ENCODE data around the gene ADCY9. TPM values are rescaled to one million over a fixed set of nuclear protein-coding genes. Genes with fewer than 3 reads are reported as not detected.
A peak's percentile ranks its signal among the peaks of the same experiment; 100 is the strongest.

ADCY9 gene
- total RNA-seq, 1 donor from 2014 or later = 26.9 TPM

DNA sequence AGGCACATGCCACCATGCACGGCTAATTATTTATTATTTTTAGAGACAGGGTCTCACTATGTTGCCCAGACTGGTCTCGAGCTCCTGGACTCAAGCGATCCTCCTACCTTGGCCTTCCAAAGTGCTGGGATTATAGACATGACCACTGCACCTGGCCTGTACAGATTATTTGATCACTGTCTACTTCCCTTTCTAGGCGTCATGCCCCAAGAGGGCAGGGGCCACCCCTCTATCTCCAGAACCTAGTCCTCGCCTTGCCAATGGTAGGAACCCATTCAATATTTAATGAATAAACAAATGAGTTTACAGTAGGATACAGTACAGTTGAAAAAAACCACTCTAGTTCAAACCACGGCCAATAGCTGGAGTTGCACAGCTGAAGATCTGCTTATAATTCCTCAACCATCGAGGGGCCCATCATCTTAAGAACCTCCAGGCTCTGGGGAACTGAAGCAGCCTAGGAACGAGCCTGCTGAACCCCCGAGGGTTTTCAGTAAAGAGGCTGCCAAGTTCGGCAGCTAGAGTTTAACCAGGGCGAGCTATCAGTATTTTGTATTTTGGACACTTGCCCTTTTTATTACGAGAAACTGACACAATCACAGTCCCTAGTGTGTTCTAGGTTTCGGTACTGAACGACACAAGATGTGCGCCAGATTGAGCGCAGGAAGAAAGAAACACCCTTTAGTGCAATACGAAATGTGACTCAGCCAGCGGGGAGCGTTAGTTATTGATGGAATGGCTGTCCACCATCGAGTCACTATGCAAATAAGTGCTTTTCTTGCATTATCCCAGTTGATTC is 14.6 kb downstream of the ADCY9 start:
- Mint-ChIP-seq H3K4me1 (ENCODE audit: unreplicated experiment) (peaks cover 27% of the 10 kb centered on the region), H3K36me3 (ENCODE audit: unreplicated experiment) (peaks cover 17% of the 10 kb centered on the region), H3K27ac (ENCODE audit: unreplicated experiment) (no peak overlapping the region), H3K9me3 (ENCODE audit: unreplicated experiment) (no peaks in the 10 kb centered on the region), H3K27me3 (ENCODE audit: unreplicated experiment) (no peaks in the 10 kb centered on the region), H3K4me3 (ENCODE audit: unreplicated experiment) (no peak overlapping the region)
- DNase-seq (ENCODE audit: extremely low spot score, unreplicated experiment) = no peak
- TF ChIP-seq, protein P1, sequence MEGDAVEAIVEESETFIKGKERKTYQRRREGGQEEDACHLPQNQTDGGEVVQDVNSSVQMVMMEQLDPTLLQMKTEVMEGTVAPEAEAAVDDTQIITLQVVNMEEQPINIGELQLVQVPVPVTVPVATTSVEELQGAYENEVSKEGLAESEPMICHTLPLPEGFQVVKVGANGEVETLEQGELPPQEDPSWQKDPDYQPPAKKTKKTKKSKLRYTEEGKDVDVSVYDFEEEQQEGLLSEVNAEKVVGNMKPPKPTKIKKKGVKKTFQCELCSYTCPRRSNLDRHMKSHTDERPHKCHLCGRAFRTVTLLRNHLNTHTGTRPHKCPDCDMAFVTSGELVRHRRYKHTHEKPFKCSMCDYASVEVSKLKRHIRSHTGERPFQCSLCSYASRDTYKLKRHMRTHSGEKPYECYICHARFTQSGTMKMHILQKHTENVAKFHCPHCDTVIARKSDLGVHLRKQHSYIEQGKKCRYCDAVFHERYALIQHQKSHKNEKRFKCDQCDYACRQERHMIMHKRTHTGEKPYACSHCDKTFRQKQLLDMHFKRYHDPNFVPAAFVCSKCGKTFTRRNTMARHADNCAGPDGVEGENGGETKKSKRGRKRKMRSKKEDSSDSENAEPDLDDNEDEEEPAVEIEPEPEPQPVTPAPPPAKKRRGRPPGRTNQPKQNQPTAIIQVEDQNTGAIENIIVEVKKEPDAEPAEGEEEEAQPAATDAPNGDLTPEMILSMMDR (IDR thresholded peaks at IDR 0.05) = no peak

DNA sequence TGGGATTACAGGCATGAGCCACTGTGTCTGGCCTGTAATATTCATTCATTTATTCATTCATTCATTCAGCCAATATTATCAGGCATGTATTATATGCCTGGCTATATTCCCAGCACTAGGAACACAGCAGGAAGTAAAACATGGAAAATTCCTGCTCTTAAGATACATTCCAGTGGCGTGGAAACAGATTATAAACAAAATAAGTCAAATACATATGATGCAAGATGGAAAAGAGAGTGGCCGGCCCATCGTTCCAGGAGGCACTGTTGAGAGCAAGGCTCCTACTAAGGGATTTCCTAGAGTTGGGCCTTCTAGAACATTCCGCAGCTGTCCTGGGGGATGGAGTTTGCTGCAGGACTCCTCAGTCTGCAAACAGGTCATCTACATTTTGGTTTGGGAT is 17.7 kb downstream of the ADCY9 start:
- Mint-ChIP-seq H3K4me3 (ENCODE audit: unreplicated experiment) (no peak overlapping the region), H3K27me3 (ENCODE audit: unreplicated experiment) (no peaks in the 10 kb centered on the region), H3K27ac (ENCODE audit: unreplicated experiment) (peak overlapping the region; percentile 82), H3K4me1 (ENCODE audit: unreplicated experiment) (peaks cover 40% of the 10 kb centered on the region), H3K36me3 (ENCODE audit: unreplicated experiment) (peaks cover 5% of the 10 kb centered on the region), H3K9me3 (ENCODE audit: unreplicated experiment) (no peaks in the 10 kb centered on the region)
- TF ChIP-seq, protein P1 (IDR thresholded peaks at IDR 0.05) = no peak
- no peak for DNase-seq (ENCODE audit: extremely low spot score, unreplicated experiment)

DNA sequence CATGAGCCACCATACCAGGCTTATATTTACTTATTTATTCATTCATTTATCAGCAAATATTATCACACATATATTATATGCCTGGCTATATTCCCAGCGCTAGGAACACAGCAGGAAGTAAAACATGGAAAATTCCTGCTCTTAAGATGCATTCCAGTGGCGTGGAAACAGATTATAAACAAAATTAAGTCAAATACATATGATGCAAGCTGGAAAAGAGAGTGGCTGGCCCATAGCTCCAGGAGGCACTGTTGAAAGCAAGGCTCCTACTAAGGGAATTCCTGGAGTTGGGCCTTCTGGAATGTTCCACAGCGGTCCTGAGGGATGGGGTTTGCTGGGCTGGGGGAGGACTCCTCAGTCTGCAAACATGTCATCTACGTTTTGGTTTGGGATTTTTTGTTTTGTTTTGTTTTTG is 18.4 kb downstream of the ADCY9 start:
- TF ChIP-seq, protein P1 (IDR thresholded peaks at IDR 0.05) = no peak
- Mint-ChIP-seq H3K36me3 (ENCODE audit: unreplicated experiment) (no peaks in the 10 kb centered on the region), H3K4me1 (ENCODE audit: unreplicated experiment) (peaks cover 46% of the 10 kb centered on the region), H3K9me3 (ENCODE audit: unreplicated experiment) (no peaks in the 10 kb centered on the region), H3K27me3 (ENCODE audit: unreplicated experiment) (no peaks in the 10 kb centered on the region), H3K27ac (ENCODE audit: unreplicated experiment) (peak overlapping the region; percentile 82), H3K4me3 (ENCODE audit: unreplicated experiment) (no peak overlapping the region)
- no peak for DNase-seq (ENCODE audit: extremely low spot score, unreplicated experiment)

DNA sequence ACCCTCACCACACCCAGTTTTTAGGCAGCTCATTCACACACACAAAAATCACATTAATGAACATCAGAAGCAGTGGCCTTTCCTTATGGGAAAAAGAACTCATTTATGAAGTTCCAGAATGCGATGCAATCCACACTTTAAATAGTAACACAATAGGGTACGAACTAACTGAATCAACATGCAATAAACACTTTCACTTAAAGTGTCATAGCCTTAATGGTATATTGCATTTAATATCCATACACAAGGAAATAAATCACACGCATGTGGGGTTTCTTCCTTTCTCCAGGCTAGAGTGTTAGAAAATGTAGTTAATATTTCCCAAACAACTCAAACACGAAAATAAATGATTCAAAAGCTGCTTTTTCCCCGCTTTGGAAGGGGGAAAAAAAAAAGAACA is 19.7 kb downstream of the ADCY9 start:
- Mint-ChIP-seq H3K4me3 (ENCODE audit: unreplicated experiment) (no peak overlapping the region), H3K4me1 (ENCODE audit: unreplicated experiment) (peaks cover 48% of the 10 kb centered on the region), H3K27me3 (ENCODE audit: unreplicated experiment) (no peaks in the 10 kb centered on the region), H3K9me3 (ENCODE audit: unreplicated experiment) (no peaks in the 10 kb centered on the region), H3K27ac (ENCODE audit: unreplicated experiment) (no peak overlapping the region), H3K36me3 (ENCODE audit: unreplicated experiment) (no peaks in the 10 kb centered on the region)
- TF ChIP-seq, protein P1 (IDR thresholded peaks at IDR 0.05) = no peak
- DNase-seq (ENCODE audit: extremely low spot score, unreplicated experiment) = no peak

- no peak overlapping the region for H3K4me3 Mint-ChIP-seq (ENCODE audit: unreplicated experiment)
- peaks cover 58% of the 10 kb centered on the region for H3K4me1 Mint-ChIP-seq (ENCODE audit: unreplicated experiment)
- peak overlapping the region; percentile 19 for H3K27ac Mint-ChIP-seq (ENCODE audit: unreplicated experiment)
- no peaks in the 10 kb centered on the region for H3K36me3 Mint-ChIP-seq (ENCODE audit: unreplicated experiment)
- H3K9me3 Mint-ChIP-seq (ENCODE audit: unreplicated experiment) = no peaks in the 10 kb centered on the region
- no peak for DNase-seq (ENCODE audit: extremely low spot score, unreplicated experiment)
- H3K27me3 Mint-ChIP-seq (ENCODE audit: unreplicated experiment) = no peaks in the 10 kb centered on the region
- TF ChIP-seq, protein P1 (IDR thresholded peaks at IDR 0.05) = no peak
Observed at GRCh38 chr16:4094127-4094773, 22.0 kb downstream of the ADCY9 start.
